SU-DHL-6 (cell line): ENCODE results near the gene ADAMTS12.
"Not testable (repeated sequence)": the region's sequence is repeated elsewhere in the genome, so short reads cannot be mapped to it uniquely, and the experiment has no call there.

Experiments
- H2AFZ ChIP-seq: fragments of 200-600 bp; sonication (generic); 2 replicates; pipeline ENCODE4 v1.6.1; 2014; ENCODE audit warnings: low read depth, mild to moderate bottlenecking, moderate library complexity, mixed read lengths, antibody characterized with exemption, low read length; ENCODE audit not compliant: severe bottlenecking
- H3F3A ChIP-seq: fragments of 200-600 bp; shearing (Covaris generic); 2 replicates; pipeline ENCODE4 v1.6.0; 2016; ENCODE audit warnings: antibody characterized with exemption, mild to moderate bottlenecking; ENCODE audit not compliant: insufficient read depth
- H3K27ac ChIP-seq: fragments of 200-600 bp; sonication (generic); 2 replicates; pipeline ENCODE4 v1.5.1; 2016; ENCODE audit warnings: low read depth, mild to moderate bottlenecking, low read length, moderate library complexity, mixed read lengths
- H3K27me3 ChIP-seq: fragments of 200-600 bp; sonication (generic), shearing (Covaris generic); 2 replicates; pipeline ENCODE4 v1.6.0; 2014; ENCODE audit warnings: mild to moderate bottlenecking, low read length
- H3K36me3 ChIP-seq: fragments of 200-600 bp; sonication (generic); 2 replicates; pipeline ENCODE4 v1.6.1; 2014; ENCODE audit warnings: mild to moderate bottlenecking, low read length, mixed read lengths
- H3K4me2 ChIP-seq: fragments of 300-600, 200-600 bp; shearing (Covaris generic), sonication (generic); 2 replicates; pipeline ENCODE4 v1.6.0; 2014; ENCODE audit warnings: low read length, low read depth, mild to moderate bottlenecking; ENCODE audit not compliant: poor library complexity, severe bottlenecking
- H3K4me3 ChIP-seq: fragments of 200-600 bp; sonication (generic); 2 replicates; pipeline ENCODE4 v1.5.1; 2014; ENCODE audit warnings: antibody characterized with exemption, low read length, mild to moderate bottlenecking, mixed read lengths; ENCODE audit not compliant: insufficient read depth, poor library complexity, severe bottlenecking
- H3K79me2 ChIP-seq: fragments of 200-600 bp; sonication (generic); 2 replicates; pipeline ENCODE4 v1.6.1; 2014; ENCODE audit warnings: mild to moderate bottlenecking, low read length, moderate library complexity; ENCODE audit not compliant: insufficient read depth
- H3K9ac ChIP-seq: fragments of 200-600 bp; sonication (generic); 2 replicates; pipeline ENCODE4 v1.7.0; 2014; ENCODE audit warnings: mild to moderate bottlenecking, low read length
- H3K9me2 ChIP-seq: fragments of 200-600 bp; sonication (generic); replicated peaks from 2 replicates; pipeline ENCODE4 v1.6.1; 2014; ENCODE audit warnings: low read length; ENCODE audit not compliant: insufficient read depth
- H3K9me3 ChIP-seq: fragments of 200-600 bp; sonication (generic); 2 replicates; pipeline ENCODE4 v1.6.1; 2014; ENCODE audit warnings: low read length, mixed read lengths; ENCODE audit not compliant: insufficient read depth
- H4K20me1 ChIP-seq: fragments of 200-600 bp; sonication (generic); 2 replicates; pipeline ENCODE4 v1.6.1; 2014; ENCODE audit warnings: low read depth, mild to moderate bottlenecking, antibody characterized with exemption, low read length, moderate library complexity, mixed read lengths
- EZH2phosphoT487 ChIP-seq: fragments of 200-600 bp; sonication (generic), shearing (Covaris generic); conservative IDR thresholded peaks from 2 replicates; pipeline ENCODE4 v1.6.1; 2018; ENCODE audit warnings: mild to moderate bottlenecking, antibody characterized with exemption, low read length, moderate library complexity, mixed read lengths
- TF ChIP-seq, protein P1 (sequence below): fragments of 200-600 bp; sonication (generic); IDR thresholded peaks from one replicate; pipeline ENCODE4 v1.5.1; 2017; ENCODE audit warnings: antibody characterized with exemption, mild to moderate bottlenecking, low read length, moderate library complexity; ENCODE audit not compliant: insufficient read depth, poor library complexity, severe bottlenecking

The ADAMTS12 gene

DNA sequence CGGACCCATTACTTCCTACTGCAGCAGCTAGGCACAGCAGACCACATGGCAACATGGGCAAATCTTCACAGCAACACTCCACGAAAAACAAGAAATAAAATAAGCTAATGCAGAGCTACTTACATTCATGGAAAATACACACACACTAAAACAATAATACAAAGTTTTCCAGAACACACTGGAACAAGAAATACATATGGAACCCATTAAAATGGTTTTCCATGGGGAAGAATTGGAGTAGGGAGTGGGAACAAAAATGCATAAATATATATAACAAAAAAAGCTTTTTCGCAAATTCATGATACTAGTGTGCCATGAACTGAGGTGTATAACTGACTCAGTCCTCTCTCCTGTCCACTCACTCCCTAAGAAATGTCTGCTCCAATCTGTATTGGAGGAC is 8.3 kb downstream of the ADAMTS12 start:
- Histone ChIP-seq H3K4me2 (no peak overlapping the region), H3K79me2 (no peaks in the 10 kb centered on the region), H3K9me3 (no peaks in the 10 kb centered on the region), H3K4me3 (no peak overlapping the region), H3K9me2 (no peaks in the 10 kb centered on the region), H3K27me3 (no peaks in the 10 kb centered on the region), H4K20me1 (no peaks in the 10 kb centered on the region), H3K36me3 (no peaks in the 10 kb centered on the region), H3K27ac (no peak overlapping the region), H3K9ac (no peak overlapping the region), H2AFZ (no peak overlapping the region), H3F3A (no peaks in the 10 kb centered on the region)
- no peak for TF ChIP-seq EZH2phosphoT487

DNA sequence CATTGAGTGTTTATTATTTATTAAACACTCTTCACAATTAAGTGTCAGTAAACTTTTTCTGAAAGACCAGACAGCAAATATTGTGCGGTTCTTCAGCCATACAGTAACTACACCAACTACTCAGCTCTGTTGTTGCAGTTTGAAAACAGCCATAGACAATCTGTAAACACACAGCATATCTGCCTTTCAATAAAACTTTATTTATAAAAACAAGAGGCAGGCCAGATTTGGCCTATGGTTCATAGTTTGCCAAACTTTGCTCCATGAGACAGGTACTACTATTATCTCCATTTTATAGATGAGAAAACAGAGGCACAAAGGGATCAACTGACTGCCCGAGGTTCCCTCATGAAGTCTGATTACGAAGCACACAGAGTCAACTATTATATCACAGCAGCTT is 11.5 kb downstream of the ADAMTS12 start:
- Histone ChIP-seq H3K9me2 (no peaks in the 10 kb centered on the region), H3K79me2 (no peaks in the 10 kb centered on the region), H3F3A (no peaks in the 10 kb centered on the region), H3K4me3 (no peak overlapping the region), H3K27me3 (no peaks in the 10 kb centered on the region), H2AFZ (no peak overlapping the region), H3K9me3 (no peaks in the 10 kb centered on the region), H3K27ac (no peak overlapping the region), H3K9ac (no peak overlapping the region), H3K36me3 (no peaks in the 10 kb centered on the region; the same call in 1 of the 2 replicates), H4K20me1 (no peaks in the 10 kb centered on the region), H3K4me2 (no peak overlapping the region)
- TF ChIP-seq, protein P1, sequence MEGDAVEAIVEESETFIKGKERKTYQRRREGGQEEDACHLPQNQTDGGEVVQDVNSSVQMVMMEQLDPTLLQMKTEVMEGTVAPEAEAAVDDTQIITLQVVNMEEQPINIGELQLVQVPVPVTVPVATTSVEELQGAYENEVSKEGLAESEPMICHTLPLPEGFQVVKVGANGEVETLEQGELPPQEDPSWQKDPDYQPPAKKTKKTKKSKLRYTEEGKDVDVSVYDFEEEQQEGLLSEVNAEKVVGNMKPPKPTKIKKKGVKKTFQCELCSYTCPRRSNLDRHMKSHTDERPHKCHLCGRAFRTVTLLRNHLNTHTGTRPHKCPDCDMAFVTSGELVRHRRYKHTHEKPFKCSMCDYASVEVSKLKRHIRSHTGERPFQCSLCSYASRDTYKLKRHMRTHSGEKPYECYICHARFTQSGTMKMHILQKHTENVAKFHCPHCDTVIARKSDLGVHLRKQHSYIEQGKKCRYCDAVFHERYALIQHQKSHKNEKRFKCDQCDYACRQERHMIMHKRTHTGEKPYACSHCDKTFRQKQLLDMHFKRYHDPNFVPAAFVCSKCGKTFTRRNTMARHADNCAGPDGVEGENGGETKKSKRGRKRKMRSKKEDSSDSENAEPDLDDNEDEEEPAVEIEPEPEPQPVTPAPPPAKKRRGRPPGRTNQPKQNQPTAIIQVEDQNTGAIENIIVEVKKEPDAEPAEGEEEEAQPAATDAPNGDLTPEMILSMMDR, result no peak
- TF ChIP-seq EZH2phosphoT487, result no peak

DNA sequence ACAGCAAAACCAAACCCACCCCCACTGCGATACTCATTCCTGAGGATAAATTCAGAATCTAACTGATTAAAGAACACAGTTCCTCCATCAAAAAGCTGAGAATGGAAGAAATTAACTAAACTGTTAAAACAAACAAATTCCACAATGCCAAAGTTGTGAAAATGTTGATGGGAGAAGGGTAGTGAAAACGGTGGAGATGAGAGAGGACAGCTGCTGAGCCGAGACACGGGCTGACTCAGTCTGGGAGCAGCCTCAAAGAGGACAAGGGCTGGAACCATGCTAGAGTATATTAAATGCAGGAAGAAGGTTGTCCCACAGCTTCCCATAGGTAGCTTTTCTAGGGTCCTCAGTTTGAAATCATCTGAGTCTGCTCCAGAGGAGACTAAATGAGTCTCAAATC is 14.3 kb downstream of the ADAMTS12 start:
- H3K79me2 ChIP-seq, result no peaks in the 10 kb centered on the region
- H3K9me2 ChIP-seq, result no peaks in the 10 kb centered on the region
- H3K27me3 ChIP-seq, result no peaks in the 10 kb centered on the region
- no peak overlapping the region for H3K9ac ChIP-seq
- TF ChIP-seq, protein P1, result no peak
- no peaks in the 10 kb centered on the region for H4K20me1 ChIP-seq
- no peak overlapping the region for H3K4me3 ChIP-seq
- no peaks in the 10 kb centered on the region for H3K9me3 ChIP-seq
- H3K27ac ChIP-seq, result no peak overlapping the region
- no peaks in the 10 kb centered on the region for H3F3A ChIP-seq
- no peak overlapping the region for H2AFZ ChIP-seq
- no peak overlapping the region for H3K4me2 ChIP-seq
- H3K36me3 ChIP-seq, result no peaks in the 10 kb centered on the region; the same call in 1 of the 2 replicates

DNA sequence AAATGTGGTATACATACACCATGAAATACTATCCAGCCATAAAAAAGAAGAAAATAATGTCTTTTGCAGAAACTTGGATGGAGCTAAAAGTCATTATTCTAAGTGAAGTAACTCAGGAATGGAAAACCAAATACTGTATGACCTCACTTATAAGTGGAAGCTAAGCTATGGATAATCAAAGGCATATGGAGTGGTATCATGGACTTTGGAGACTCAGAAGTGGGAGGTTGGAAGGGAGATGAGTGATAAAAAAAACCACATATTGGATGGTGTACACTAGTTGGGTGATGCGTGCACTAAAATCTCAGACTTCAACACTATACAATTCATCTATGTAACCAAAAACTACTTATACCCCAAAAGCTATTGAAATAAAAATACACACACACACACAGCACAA is 24.5 kb downstream of the ADAMTS12 start:
- Histone ChIP-seq H3K4me3 (no peak overlapping the region), H3F3A (no peaks in the 10 kb centered on the region), H3K27me3 (no peaks in the 10 kb centered on the region), H3K4me2 (no peak overlapping the region), H3K9me2 (no peaks in the 10 kb centered on the region), H3K36me3 (no peaks in the 10 kb centered on the region), H3K27ac (no peak overlapping the region), H3K9ac (no peak overlapping the region), H2AFZ (no peak overlapping the region), H3K79me2 (no peaks in the 10 kb centered on the region), H3K9me3 (no peaks in the 10 kb centered on the region), H4K20me1 (no peaks in the 10 kb centered on the region)
- TF ChIP-seq, protein P1, result no peak
- no peak for TF ChIP-seq EZH2phosphoT487

- not testable (repeated sequence) for H3F3A ChIP-seq, H2AFZ ChIP-seq, H3K36me3 ChIP-seq, H3K9me3 ChIP-seq, H3K9me2 ChIP-seq, H3K27ac ChIP-seq, H3K4me2 ChIP-seq, H3K9ac ChIP-seq, H3K79me2 ChIP-seq, H4K20me1 ChIP-seq, H3K27me3 ChIP-seq, H3K4me3 ChIP-seq
Observed at GRCh38 chr5:33859177-33859576, 32.6 kb downstream of the ADAMTS12 start.
